GM19099 (cell line): ENCODE results near the gene ST6GALNAC4.

Experiments
- POLR2A ChIP-seq: IDR thresholded peaks from 3 replicates; pipeline ENCODE4 v1.6.1; 2011; ENCODE audit warnings: low read depth; ENCODE audit not compliant: insufficient read length; ENCODE audit errors: extremely low read depth

ST6GALNAC4 gene

DNA sequence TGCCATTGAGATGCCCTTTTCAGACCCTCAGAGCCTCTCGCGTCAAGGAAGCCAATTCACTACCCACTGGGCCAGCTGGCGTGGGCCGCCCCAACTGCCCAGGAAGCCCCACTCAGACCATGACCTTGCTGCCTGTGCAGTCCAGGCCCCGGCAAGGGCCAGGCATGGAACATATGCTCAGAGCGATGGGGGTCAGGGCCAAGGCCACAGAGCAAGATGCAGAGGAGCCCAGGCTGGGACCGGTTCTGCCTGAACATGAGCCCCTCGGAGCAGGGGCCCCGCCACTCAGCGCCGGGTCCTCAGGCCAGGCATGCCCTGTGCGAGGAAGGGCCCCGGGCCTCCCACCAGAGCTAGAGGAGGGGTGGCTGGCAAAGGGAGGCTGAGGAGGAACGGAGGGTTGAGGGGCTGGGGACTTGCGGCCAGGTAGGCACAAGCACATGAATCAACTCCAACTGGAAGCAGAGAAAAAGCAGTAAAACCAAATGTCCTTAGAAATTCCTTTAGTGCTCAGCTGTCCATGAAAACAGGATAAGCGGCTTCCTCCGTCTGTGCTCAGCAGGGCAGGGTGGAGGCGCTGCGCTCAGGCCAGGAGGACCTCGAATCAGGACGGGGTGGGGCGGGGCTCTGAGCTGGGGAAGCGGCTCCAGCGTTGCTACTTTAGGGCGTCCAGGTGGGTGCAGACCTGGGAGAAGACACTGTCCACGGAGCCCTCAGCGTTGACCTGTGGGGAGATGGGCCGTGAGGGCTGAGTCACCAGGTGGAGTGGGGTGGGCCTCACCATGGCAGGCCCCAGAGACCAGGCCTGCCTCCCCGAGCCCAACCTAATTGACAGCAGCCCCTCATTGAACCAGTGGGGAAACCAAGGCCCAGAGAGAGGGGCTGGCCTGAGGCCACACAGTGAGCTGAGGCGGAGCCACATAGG is 49.2 kb downstream of the ST6GALNAC4 start:
- TF ChIP-seq POLR2A, result no peak

DNA sequence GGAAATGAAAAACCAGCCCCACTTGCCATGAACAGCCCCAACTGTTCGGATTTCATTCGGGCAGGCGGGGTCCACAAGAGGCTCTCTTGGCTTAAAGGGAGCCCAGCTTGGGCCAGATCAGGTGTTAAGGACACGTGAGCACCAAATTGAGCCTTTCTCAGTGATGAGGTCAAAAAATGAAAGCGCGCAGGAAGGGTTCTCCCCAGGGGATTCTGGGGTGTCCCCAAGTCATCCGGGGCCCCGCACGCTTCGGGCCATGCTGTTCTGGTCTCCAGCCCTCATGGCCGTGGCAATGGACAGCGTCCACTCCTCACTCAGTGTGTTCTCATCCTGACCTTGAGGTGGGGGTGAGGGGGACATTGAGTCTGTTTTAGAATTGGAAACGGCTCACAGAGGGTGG is 50.3 kb downstream of the ST6GALNAC4 start:
- TF ChIP-seq POLR2A, result no peak

DNA sequence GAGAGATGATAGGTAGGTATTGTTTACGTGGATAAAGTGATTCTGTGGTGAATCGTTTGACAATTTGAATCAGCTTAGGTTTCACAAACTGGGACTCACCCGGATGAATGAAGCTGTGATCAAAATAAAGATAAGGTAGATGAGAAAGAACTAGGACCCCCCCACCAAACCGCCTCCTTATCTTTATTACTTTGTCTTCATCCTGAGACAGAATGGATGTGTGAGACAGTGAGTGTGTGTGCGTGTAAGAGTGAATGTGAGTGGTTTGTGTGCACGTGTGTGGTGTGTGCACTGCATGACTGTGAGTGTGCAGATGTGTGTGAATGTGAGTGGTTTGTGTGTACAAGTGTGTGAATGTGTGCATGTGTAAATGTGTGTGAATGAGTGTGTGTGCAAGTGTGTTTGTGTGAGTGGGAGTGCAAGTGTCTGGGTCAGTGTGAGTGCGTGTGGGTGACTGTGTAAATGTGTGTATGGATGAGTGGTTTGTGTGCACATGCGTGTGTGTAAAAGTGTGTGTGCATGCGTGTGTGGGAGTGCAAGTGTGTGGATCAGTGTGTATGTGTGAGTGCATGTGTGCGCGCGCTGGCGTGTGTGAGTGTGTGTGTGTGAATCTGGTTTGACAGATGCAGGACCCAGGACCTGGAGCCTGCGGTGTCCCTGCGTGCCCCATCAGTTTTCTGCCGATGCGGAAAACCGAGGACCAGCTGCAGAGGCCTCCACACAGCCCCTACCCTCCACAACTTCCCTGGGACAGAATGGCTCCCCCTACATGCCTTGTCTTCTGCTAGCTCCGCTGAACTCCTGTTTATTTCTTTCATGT is 51.0 kb downstream of the ST6GALNAC4 start:
- TF ChIP-seq POLR2A, result no peak

DNA sequence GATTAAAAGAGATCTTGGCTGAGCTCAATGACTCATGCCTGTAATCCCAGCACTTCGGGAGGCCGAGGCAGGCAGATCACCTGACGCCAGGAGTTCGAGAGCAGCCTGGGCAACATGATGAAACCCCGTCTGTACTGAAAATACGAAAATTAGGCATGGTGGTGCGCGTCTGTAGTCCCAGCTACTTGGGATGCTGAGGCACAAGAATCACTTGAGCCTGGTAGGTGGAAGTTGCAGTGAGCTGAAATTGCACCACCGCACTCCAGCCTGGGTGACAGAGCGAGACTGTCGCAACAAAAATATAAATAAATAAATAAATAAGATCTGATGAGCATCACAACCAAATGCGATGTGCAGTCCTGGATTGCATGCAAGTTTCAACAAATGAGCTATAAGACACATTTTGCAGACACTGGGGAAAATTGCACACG is 53.6 kb downstream of the ST6GALNAC4 start:
- TF ChIP-seq POLR2A, result no peak

DNA sequence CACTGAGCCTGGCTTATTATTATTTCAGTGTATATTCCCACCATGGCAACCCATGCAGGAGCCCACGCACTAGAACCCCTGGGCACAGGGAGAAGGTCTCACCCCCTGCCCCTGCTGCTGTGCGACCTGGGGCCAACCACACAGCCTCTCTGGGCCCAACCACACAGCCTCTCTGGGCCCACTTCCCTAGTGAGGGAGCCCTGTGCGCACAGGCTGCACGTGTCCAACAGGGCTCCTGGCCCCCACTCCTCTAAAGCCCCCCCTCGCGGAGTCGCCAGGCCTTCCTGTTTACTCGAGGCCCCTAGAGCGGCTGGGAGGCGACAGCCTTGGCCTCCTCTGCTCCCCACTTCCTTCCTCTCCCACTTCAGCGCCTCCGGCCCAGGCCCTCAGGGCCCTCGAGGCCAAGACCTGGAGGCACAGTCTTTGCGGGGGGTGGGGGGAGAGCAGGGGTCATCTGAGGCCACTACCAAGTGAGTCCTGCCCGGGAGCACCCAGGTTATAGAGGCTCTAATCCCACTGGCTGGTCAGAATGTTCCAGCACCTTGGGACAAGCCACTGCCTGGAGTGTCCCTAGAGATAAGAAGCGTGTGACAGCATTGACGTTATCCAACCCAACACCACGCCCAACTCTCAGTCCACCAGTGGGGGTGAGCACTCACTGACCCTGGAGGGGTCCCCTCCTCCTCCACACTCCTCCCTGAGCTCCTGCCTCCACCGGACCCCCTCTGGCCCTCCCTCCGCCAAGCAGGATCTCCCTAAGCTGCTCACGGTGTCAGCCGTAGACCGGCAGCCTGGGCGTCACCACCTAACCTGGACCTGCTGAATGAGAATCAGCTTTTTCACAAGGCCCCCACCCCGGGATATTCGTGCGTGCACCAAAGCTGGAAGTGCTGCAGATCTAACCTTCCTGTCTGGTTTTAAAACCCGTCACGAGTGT is 54.5 kb downstream of the ST6GALNAC4 start:
- no peak for TF ChIP-seq POLR2A

DNA sequence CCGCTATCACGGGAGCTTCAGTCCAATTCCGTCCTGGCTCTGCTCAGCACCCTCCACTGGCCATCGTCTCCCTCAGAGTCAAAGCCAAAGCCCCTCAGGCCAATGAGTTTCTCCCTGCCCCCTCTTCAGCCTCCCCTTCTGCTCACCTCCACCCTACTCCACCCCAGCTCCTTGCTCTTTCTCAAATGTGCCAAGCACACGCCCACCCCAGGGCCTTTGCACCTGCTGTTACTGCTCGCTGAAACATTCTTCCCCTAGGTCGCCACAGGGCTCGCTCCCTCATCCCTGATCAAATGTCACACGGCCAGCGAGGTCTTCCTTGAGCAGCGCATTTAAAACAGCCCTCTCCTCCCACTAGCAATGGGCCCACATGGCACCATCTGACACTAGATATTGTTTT is 56.1 kb downstream of the ST6GALNAC4 start:
- no peak for TF ChIP-seq POLR2A

DNA sequence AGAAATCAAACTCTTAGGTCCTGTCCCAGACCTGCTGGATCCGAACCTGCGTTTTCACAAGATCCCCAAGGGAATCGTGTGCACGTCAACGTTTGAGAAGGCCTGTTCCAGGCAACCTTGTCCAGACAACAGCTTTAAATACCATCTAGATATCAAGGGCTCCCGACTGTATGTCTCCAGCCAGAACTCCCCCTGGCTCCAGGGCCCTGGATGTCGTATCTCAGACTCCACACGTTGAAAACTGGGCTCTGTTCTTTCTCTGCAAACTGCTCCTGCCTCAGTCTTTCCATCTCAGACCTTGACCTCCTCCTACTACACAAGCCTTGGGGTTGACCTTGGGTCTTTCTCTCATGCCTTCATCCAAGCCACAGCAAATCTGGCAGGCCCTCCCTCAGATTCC is 56.6 kb downstream of the ST6GALNAC4 start:
- TF ChIP-seq POLR2A, result no peak

DNA sequence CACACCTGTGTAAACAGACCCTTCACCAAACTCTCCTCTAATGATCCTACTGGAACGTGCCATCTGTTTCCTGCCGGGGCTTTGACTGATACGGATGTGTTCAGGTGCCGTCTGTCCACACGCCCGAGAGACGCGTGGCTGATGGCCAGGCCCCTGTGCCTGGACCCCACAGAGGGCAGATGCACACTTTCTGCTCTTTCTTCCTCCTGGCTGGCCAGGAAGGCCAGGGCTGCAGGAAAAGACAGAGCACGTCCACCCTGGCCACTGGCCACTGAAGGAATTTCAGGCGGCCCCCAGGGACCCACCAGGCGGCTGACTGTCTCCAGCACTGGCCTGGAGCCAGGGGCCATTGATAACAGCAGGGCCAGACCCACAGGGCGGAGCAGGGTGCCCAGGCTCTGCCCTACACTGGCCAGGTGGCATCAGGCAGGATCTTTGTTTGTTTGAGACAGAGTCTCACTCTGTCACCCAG is 58.8 kb downstream of the ST6GALNAC4 start:
- no peak for TF ChIP-seq POLR2A
